IMR-90 (cell line): ENCODE measurements around the gene RFX2. TPM values are rescaled to one million over a fixed set of nuclear protein-coding genes. Genes with fewer than 3 reads are reported as not detected.

Source experiments
- ATAC-seq: fragments of 200-7000 bp; cut with Tn5 transposase; 2 replicates; pipeline ENCODE4 v1.9.1; 2020; ENCODE audit warnings: low read depth, mild to moderate bottlenecking, moderate library complexity
- BruUV-seq: library from RNA; stranded (reverse); fragments of 400-500 nt; replicated peaks from 2 replicates; lab custom pipeline; 2021; lab: Mats Ljungman, UMichigan
- CTCF ChIA-PET: fragments of 300-600 bp; formaldehyde crosslinking; extraction: SDS; loops from one replicate; lab custom pipeline; 2021; ENCODE audit warnings: antibody characterized with exemption; lab: Yijun Ruan, JAX
- POLR2A ChIA-PET: fragments of 300-600 bp; sonication (Branson Sonifier 250); formaldehyde crosslinking; loops from one replicate; lab custom pipeline; 2022; ENCODE audit warnings: antibody characterized with exemption; ENCODE audit not compliant: unreplicated experiment; lab: Charles Lee
- DNase-seq: peaks from one replicate; pipeline ENCODE4 v3.0.0; 2013
- H2AFZ ChIP-seq: replicated peaks from 2 replicates; pipeline ENCODE3; 2013; ENCODE audit warnings: low read length, mild to moderate bottlenecking; ENCODE audit not compliant: poor library complexity
- H2AK5ac ChIP-seq: 2 replicates; pipeline ENCODE4 v1.6.1; 2013; ENCODE audit warnings: low read depth, low read length, inconsistent platforms
- H2AK9ac ChIP-seq: replicated peaks from 2 replicates; pipeline ENCODE3; 2013; ENCODE audit warnings: mild to moderate bottlenecking, low read depth, low read length, moderate library complexity; ENCODE audit not compliant: poor library complexity
- H2BK120ac ChIP-seq: 2 replicates; pipeline ENCODE4 v1.6.1; 2013; ENCODE audit warnings: low read depth, low read length, inconsistent platforms
- H2BK15ac ChIP-seq: 3 replicates; pipeline ENCODE4 v1.6.1; 2013; ENCODE audit warnings: low read depth, low read length, inconsistent platforms
- H2BK20ac ChIP-seq: 2 replicates; pipeline ENCODE4 v1.6.1; 2013; ENCODE audit warnings: low read depth, mild to moderate bottlenecking, inconsistent platforms, low read length, moderate library complexity
- H2BK5ac ChIP-seq: 2 replicates; pipeline ENCODE4 v1.6.1; 2013; ENCODE audit warnings: mild to moderate bottlenecking, low read depth, low read length, inconsistent platforms; ENCODE audit not compliant: poor library complexity, severe bottlenecking
- H3K14ac ChIP-seq: replicated peaks from 2 replicates; pipeline ENCODE4 v1.6.1; 2013; ENCODE audit warnings: low read depth, low read length, inconsistent platforms
- H3K18ac ChIP-seq: 2 replicates; pipeline ENCODE4 v1.6.1; 2013; ENCODE audit warnings: low read depth, low read length, control low read depth
- H3K23ac ChIP-seq: 2 replicates; pipeline ENCODE4 v1.6.1; 2013; ENCODE audit warnings: low read depth, low read length, inconsistent platforms
- H3K27ac ChIP-seq: 2 replicates; pipeline ENCODE4 v1.5.1; 2013; ENCODE audit warnings: mild to moderate bottlenecking, control low read depth, low read length; ENCODE audit not compliant: insufficient read depth
- H3K27me3 ChIP-seq: 2 replicates; pipeline ENCODE4 v1.6.1; 2013; ENCODE audit warnings: low read length; ENCODE audit not compliant: control insufficient read depth, insufficient read depth
- H3K36me3 ChIP-seq: 2 replicates; pipeline ENCODE4 v1.6.1; 2013; ENCODE audit warnings: low read length, mixed read lengths; ENCODE audit not compliant: control insufficient read depth, insufficient read depth
- H3K4ac ChIP-seq: 2 replicates; pipeline ENCODE4 v1.6.1; 2013; ENCODE audit warnings: low read depth, low read length, inconsistent platforms
- H3K4me1 ChIP-seq: 2 replicates; pipeline ENCODE4 v1.6.1; 2013; ENCODE audit warnings: low read length, mixed read lengths; ENCODE audit not compliant: control insufficient read depth, insufficient read depth
- H3K4me2 ChIP-seq: 2 replicates; pipeline ENCODE4 v1.6.1; 2013; ENCODE audit warnings: low read depth, mild to moderate bottlenecking, control low read depth, low read length, moderate library complexity
- H3K4me3 ChIP-seq: 2 replicates; pipeline ENCODE4 v1.5.1; 2013; ENCODE audit warnings: low read depth, mild to moderate bottlenecking, control low read depth, low read length, moderate library complexity; ENCODE audit not compliant: insufficient read depth
- H3K56ac ChIP-seq: 2 replicates; pipeline ENCODE4 v1.6.1; 2013; ENCODE audit warnings: low read length, inconsistent platforms; ENCODE audit not compliant: insufficient read depth; ENCODE audit errors: extremely low read depth
- H3K79me1 ChIP-seq, 2 experiments: 2 replicates each; pipeline ENCODE4 v1.6.1; 2013; ENCODE audit warnings: low read length in 2 of 2, inconsistent platforms in 1 of 2, low read depth in 1 of 2
- H3K9ac ChIP-seq: 2 replicates; pipeline ENCODE4 v1.6.1; 2013; ENCODE audit warnings: low read depth, low read length, control low read depth
- H3K9me1 ChIP-seq: 2 replicates; pipeline ENCODE4 v1.6.1; 2013; ENCODE audit warnings: low read length, inconsistent platforms; ENCODE audit not compliant: insufficient read depth
- H3K9me3 ChIP-seq: 2 replicates; pipeline ENCODE4 v1.6.1; 2013; ENCODE audit warnings: low read length; ENCODE audit not compliant: control insufficient read depth, insufficient read depth
- H4K20me1 ChIP-seq: 2 replicates; pipeline ENCODE4 v1.6.1; 2013; ENCODE audit warnings: low read length, inconsistent platforms; ENCODE audit not compliant: insufficient read depth
- H4K5ac ChIP-seq: 2 replicates; pipeline ENCODE4 v1.6.1; 2013; ENCODE audit warnings: mild to moderate bottlenecking, low read depth, low read length, control low read depth
- H4K8ac ChIP-seq, 2 experiments: 2 replicates each; pipeline ENCODE4 v1.6.1; 2013; ENCODE audit warnings: low read depth in 2 of 2, low read length in 2 of 2, control low read depth in 1 of 2, inconsistent platforms in 1 of 2
- H4K91ac ChIP-seq: 2 replicates; pipeline ENCODE4 v1.6.1; 2013; ENCODE audit warnings: low read depth, low read length, inconsistent platforms; ENCODE audit not compliant: insufficient read depth
- BHLHE40 ChIP-seq: fragments of 150-350 bp; IDR thresholded peaks from 2 replicates; pipeline ENCODE4 v1.6.1; 2016; ENCODE audit warnings: mild to moderate bottlenecking, low read depth, low read length
- NFE2L2 ChIP-seq: fragments of 150-350 bp; IDR thresholded peaks from 2 replicates; pipeline ENCODE4 v1.6.1; 2016; ENCODE audit warnings: low read depth, mild to moderate bottlenecking, low read length
- POLR2A ChIP-seq: IDR thresholded peaks from 2 replicates; pipeline ENCODE4 v1.6.1; 2012; ENCODE audit warnings: mild to moderate bottlenecking, low read depth, low read length
- RFX5 ChIP-seq: IDR thresholded peaks from 2 replicates; pipeline ENCODE4 v1.8.0; 2012; ENCODE audit warnings: low read depth, mild to moderate bottlenecking, low read length, moderate library complexity
- USF2 ChIP-seq: fragments of 150-350 bp; IDR thresholded peaks from 2 replicates; pipeline ENCODE4 v1.6.1; 2017; ENCODE audit warnings: mild to moderate bottlenecking, antibody characterized with exemption, low read length, low read depth
- WGBS, 2 experiments: methylation state at CpG; one replicate each; pipeline versions ENCODE4 v1.1.5 to v1.1.7; 2013; ENCODE audit warnings: missing lambda C conversion rate in 2 of 2; ENCODE audit not compliant: insufficient read length in 1 of 2; ENCODE audit errors: extremely low coverage in 2 of 2; 5-methylcytosine and 5-hydroxymethylcytosine counted together
- dilution Hi-C: fragments of 300-500 bp; cut with HindIII; formaldehyde crosslinking; loops from one replicate; pipeline ENCODE4 v1.14.3; 2018; ENCODE audit warnings: low sequenced_read_pairs; ENCODE audit not compliant: unreplicated experiment
- in situ Hi-C: fragments of 300-500 bp; cut with MboI; formaldehyde crosslinking; loops from 3 replicates; pipeline ENCODE4 v1.14.3; 2019; ENCODE audit warnings: low sequenced_read_pairs, inconsistent platforms, mixed read lengths
- intact Hi-C: fragments of 100-400 bp; cut with micrococcal nuclease; formaldehyde crosslinking; loops from 2 replicates; pipeline ENCODE4 v1.10.0; 2022
- polyA plus RNA-seq, 3 experiments: library from polyadenylated mRNA; depleted of rRNA; stranded (reverse); fragments of >200 nt; gene quantifications; 2 replicates each; pipeline ENCODE4 v1.2.3, GENCODE V29; 2012; ENCODE audit warnings: low replicate concordance in 1 of 3
- total RNA-seq: library from RNA; depleted of rRNA; stranded (reverse); fragments of >200 nt; gene quantifications from 2 replicates; pipeline ENCODE4 v1.2.3, GENCODE V29; 2012

The RFX2 gene
- total and polyA plus RNA-seq, 2 of the 4 experiments (the other 2 are of a cell fraction) = 2.2 to 4.9 TPM

GRCh38 chr19:6100284-6100915 is 9.9 kb downstream of the RFX2 start:
- Histone ChIP-seq H3K23ac (no peak overlapping the region), H3K36me3 (no peaks in the 10 kb centered on the region), H3K27me3 (no peaks in the 10 kb centered on the region), H2AK5ac (no peak overlapping the region), H2BK15ac (no peak overlapping the region), H2BK120ac (0 out of 2 replicates have a peak overlapping the region, but pooled peaks have one; percentile 9), H3K4me2 (no peak overlapping the region), H4K20me1 (no peaks in the 10 kb centered on the region), H3K9ac (no peak overlapping the region), H3K27ac (no peak overlapping the region), H2AK9ac (no peak overlapping the region), H3K9me3 (no peaks in the 10 kb centered on the region), H3K4me3 (no peak overlapping the region), H3K4ac (peak overlapping the region; percentile 47; the same call in 1 of the 2 replicates), H3K79me1 (peaks cover 29 to 34% of the 10 kb centered on the region in 2 experiments), H3K18ac (no peak overlapping the region), H4K8ac (no peak overlapping the region), H3K4me1 (peaks cover 16% of the 10 kb centered on the region), H3K9me1 (peaks cover 13% of the 10 kb centered on the region), H3K56ac (no peak overlapping the region), H2BK5ac (no peak overlapping the region), H3K14ac (no peak overlapping the region), H2BK20ac (no peak overlapping the region), H4K5ac (no peak overlapping the region), H4K91ac (no peak overlapping the region), H2AFZ (no peak overlapping the region)
- 88% methylated on average over 9 of the region's 16 CpGs; no CpG with 5 or more reads in 1 of the 2 experiments for WGBS, 2 experiments
- intact Hi-C loops (no loop called here), dilution Hi-C loops (no loop called here), in situ Hi-C loops (no loop called here)
- no peak for TF ChIP-seq BHLHE40
- no peak for TF ChIP-seq POLR2A
- no peak for TF ChIP-seq RFX5
- no peak for TF ChIP-seq USF2
- TF ChIP-seq NFE2L2 = no peak
- BruUV-seq = no TSS peak
- DNase-seq (no peak), ATAC-seq (no peak)
- ChIA-PET POLR2A (no interaction called here), CTCF (interaction anchor here (0.9 kb wide), 1 partner anchor 8 kb away, joined by 4 read pairs; no protein-coding TSS in a partner anchor)
